Skeletal muscle tissue (tissue), 4 donors: ENCODE data around the gene GOLGA3. TPM values are rescaled to one million over a fixed set of nuclear protein-coding genes. Genes with fewer than 3 reads are reported as not detected.

ENCODE experiments used
- H3K27ac ChIP-seq: one replicate; pipeline ENCODE4 v1.7.0; 2013; ENCODE audit warnings: mild to moderate bottlenecking, low read depth, low read length, inconsistent platforms
- H3K27me3 ChIP-seq, 3 donors: one replicate each; pipeline ENCODE4 v1.7.0; 2013; ENCODE audit warnings: low read length in 3 of 3; ENCODE audit not compliant: control insufficient read depth in 3 of 3, insufficient read depth in 3 of 3
- H3K36me3 ChIP-seq, 3 donors: one replicate each; pipeline ENCODE4 v1.7.0; 2013; ENCODE audit warnings: low read length in 3 of 3; ENCODE audit not compliant: control insufficient read depth in 3 of 3, insufficient read depth in 3 of 3
- H3K4me1 ChIP-seq, 3 donors: one replicate each; pipeline ENCODE4 v1.7.0; 2013; ENCODE audit warnings: low read length in 3 of 3, mild to moderate bottlenecking in 3 of 3; ENCODE audit not compliant: control insufficient read depth in 3 of 3, insufficient read depth in 3 of 3
- H3K4me3 ChIP-seq, 3 donors: one replicate each; pipeline ENCODE4 v1.7.0; 2013; ENCODE audit warnings: low read length in 3 of 3
- H3K9ac ChIP-seq, 3 donors: one replicate each; pipeline ENCODE4 v1.7.0; 2013; ENCODE audit warnings: low read length in 3 of 3, mild to moderate bottlenecking in 3 of 3, moderate library complexity in 2 of 3, low read depth in 1 of 3
- H3K9me3 ChIP-seq, 3 donors: one replicate each; pipeline ENCODE4 v1.7.0; 2013; ENCODE audit warnings: low read length in 3 of 3; ENCODE audit not compliant: control insufficient read depth in 3 of 3
- total RNA-seq: library from RNA; depleted of rRNA; stranded (reverse); fragments of >200 nt; gene quantifications from one replicate; pipeline ENCODE4 v1.2.3, GENCODE V29; 2014
- donor health status: Osteomylitis.

The GOLGA3 gene
- total RNA-seq, 1 donor from 2014 or later = 41.8 TPM

DNA sequence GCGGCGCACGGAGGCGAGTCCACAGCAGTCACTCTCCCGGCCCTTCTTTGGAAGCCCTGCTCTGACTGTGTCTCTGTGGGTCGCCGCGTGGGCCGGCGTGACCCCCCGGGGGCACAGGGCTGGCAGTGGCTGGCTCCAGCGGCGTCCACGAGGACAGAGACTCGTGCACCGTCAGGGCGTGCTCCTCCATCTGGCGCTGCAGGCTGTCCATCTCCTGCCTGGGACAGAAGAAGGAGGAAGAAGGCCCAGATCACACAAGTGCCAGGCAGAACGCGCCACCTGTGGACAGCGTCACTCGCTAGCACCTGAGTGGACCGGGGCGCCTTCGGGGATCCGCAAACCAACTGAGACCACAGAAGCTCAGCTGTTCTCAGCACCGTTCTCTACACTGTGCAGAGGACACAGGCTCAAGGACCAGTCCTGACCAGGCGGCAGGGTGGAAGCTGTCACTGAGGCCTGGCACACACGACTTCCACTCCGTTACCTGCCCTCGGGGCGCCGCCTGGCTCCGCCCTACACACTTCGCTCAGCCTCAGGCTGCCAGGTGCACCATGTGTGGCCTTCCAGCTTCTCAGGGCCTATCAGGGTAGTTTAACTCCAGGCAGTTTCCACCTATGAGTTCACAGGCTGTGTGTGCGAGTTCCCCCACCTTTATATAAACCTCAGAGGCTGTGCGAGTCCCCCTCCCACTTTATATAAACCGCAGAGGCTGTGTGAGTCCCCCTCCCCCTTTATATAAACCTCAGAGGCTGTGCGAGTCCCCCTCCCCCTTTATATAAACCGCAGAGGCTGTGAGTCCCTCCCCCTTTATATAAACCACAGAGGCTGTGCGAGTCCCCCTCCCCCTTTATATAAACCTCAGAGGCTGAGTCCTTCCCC lies 55.4 kb downstream of the GOLGA3 start:
- H3K36me3 ChIP-seq = peaks cover 48 to 60% (median 51%) of the 10 kb centered on the region in 3 donors
- no peaks in the 10 kb centered on the region for H3K9me3 ChIP-seq
- H3K27me3 ChIP-seq = no peaks in the 10 kb centered on the region
- no peak overlapping the region for H3K9ac ChIP-seq
- H3K27ac ChIP-seq = no peak overlapping the region
- H3K4me1 ChIP-seq = peaks cover 17 to 36% (median 21%) of the 10 kb centered on the region in 3 donors
- H3K4me3 ChIP-seq = no peak overlapping the region

DNA sequence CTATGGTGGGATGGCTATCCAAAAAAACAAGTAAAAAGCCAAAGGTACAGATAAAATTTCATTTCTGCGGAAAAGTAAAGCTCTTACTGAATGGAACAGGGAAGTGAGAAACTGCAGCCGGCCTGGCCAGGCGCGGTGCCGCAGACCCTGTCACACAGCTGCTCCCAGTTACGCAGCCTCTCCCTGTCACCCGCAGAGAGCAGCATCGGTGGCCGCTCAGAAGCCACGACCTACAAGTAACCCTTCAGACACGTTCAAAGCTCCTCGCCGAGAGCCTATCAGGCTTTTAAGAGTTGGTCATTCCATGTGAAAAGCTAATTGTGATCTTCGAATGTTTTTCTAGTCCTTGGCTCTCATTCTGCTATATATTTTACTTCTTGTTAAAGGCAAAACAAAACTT lies 56.1 kb downstream of the GOLGA3 start:
- H3K9me3 ChIP-seq = no peaks in the 10 kb centered on the region
- H3K36me3 ChIP-seq = peaks cover 44 to 55% (median 48%) of the 10 kb centered on the region in 3 donors
- no peak overlapping the region for H3K4me3 ChIP-seq
- H3K27me3 ChIP-seq = no peaks in the 10 kb centered on the region
- H3K27ac ChIP-seq = no peak overlapping the region
- no peak overlapping the region for H3K9ac ChIP-seq
- peaks cover 20 to 38% (median 23%) of the 10 kb centered on the region in 3 donors for H3K4me1 ChIP-seq

DNA sequence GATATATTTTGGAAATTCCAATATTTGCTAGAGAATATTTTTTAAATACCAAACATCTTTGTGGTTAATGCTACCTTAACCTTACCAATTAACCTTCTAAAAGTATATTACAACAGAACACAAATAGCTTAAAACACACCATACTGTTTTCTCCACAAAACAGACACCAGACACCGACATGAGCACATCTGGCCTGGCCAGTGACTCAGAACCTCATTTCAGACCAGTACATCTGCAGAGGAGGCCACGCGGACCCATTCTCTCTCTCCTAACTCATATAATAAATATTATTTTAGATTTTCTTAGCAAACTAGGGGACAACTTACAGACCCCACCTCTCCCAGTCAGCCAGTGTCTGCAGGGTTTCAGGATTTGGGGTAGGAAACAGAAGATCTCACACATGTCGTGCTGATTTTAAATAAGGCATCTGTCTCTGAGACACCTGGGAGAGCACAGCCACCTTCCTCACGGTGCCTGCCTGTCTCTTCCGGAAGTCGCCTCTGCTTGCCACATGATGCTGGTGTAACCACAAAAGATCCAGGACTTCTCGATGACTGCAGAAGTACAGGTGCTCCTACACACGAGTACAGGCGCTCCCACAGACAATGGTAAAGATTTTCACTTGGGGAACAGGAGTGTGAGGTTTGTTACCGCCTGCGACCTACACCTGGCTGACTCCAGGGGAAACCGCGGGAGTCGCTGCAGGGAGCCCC lies 57.4 kb downstream of the GOLGA3 start:
- Histone ChIP-seq H3K36me3 (peaks cover 39 to 43% (median 42%) of the 10 kb centered on the region in 3 donors), H3K9ac (no peak overlapping the region), H3K4me1 (peaks cover 19 to 36% (median 21%) of the 10 kb centered on the region in 3 donors), H3K27ac (no peak overlapping the region), H3K27me3 (no peaks in the 10 kb centered on the region), H3K9me3 (no peaks in the 10 kb centered on the region), H3K4me3 (no peak overlapping the region)

DNA sequence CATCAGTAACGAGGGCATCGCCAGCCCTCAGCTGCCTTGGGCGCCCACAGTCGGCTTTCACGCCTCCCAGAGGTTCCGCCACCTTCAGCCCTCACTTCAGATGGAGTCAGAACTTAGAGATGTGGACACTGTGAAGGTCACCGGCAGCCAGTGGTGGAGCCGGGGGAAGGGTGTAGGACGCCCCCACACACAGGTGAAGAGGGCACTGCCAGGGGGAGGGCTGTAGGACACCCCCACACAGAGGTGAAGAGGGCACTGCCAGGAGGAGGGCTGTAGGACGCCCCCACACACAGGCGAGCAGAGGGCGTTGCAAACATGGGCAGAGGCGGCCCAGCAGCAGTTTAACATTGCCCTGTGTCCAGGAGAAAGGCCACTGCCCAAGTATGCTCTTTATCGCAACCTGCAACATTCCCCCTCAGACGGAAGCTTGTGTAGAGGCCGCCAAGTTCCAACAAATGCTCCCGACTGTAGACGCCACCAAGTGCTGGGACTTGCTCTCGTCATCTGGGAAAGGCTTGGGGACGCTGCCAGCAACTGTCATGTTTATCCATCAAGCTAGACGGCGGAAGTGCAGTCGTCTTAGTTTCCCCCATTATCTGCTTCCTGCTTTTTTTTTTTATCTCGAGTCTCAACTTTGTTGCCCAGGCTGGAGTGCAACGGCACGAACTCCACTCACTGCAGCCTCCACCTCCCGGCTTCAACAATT lies 62.1 kb downstream of the GOLGA3 start:
- peaks cover 9 to 14% (median 12%) of the 10 kb centered on the region in 3 donors for H3K36me3 ChIP-seq
- H3K27ac ChIP-seq = peak overlapping the region; percentile 73
- peaks cover 15 to 35% (median 21%) of the 10 kb centered on the region in 3 donors for H3K4me1 ChIP-seq
- H3K9ac ChIP-seq = peak overlapping the region in 2 of 3 donors; percentile 12 to 45
- peak overlapping the region in 2 of 3 donors; percentile 29 to 43 for H3K4me3 ChIP-seq
- no peaks in the 10 kb centered on the region for H3K9me3 ChIP-seq
- no peaks in the 10 kb centered on the region for H3K27me3 ChIP-seq

DNA sequence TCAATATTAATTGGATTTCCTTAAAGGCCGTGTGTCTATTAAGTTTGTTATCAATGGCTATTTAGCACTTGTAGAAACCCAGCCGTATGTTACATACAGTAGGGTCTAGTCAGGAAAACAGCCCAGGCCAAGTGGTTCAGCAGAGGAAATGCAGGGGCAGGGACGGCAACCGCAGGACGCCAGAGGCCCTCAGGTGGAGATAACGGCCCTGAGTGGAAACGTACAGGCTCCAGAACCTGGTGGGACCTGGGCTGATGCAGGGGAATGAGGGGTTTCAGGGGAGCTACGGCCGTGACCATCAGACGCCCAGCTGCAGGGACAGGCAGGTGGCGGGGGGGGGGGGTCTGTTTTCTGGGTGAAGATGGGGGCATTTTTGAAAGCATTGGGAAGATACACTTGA lies 63.3 kb downstream of the GOLGA3 start:
- Histone ChIP-seq H3K9ac (no peak overlapping the region), H3K4me3 (no peak overlapping the region), H3K36me3 (peaks cover 6 to 9% (median 8%) of the 10 kb centered on the region in 3 donors), H3K4me1 (peaks cover 22 to 39% (median 28%) of the 10 kb centered on the region in 3 donors), H3K27ac (no peak overlapping the region), H3K27me3 (no peaks in the 10 kb centered on the region), H3K9me3 (no peaks in the 10 kb centered on the region)

DNA sequence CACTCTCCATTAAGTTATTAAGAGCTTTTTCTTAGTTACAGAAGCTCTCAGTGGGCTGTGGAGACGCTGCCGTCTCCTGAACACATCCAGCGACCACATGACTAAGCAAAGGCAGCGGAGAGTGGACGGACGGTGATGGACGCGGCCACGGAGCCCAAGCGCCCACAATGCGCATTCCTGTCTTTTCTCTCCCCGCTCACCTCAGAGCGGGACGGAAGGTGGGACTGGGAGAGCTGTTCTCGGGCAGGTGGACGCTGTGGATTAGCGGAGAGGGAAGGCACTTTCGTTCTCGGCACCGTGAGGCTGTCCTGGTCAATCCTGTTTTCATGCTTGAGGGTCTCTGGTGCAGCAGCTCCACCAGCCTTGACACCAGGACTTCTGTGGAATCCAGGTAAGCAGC lies 64.4 kb downstream of the GOLGA3 start:
- no peaks in the 10 kb centered on the region for H3K9me3 ChIP-seq
- no peak overlapping the region for H3K27ac ChIP-seq
- no peak overlapping the region for H3K4me3 ChIP-seq
- H3K9ac ChIP-seq = no peak overlapping the region
- no peaks in the 10 kb centered on the region for H3K27me3 ChIP-seq
- H3K36me3 ChIP-seq = peaks cover 1 to 5% (median 5%) of the 10 kb centered on the region in 3 donors
- peaks cover 25 to 40% (median 32%) of the 10 kb centered on the region in 3 donors for H3K4me1 ChIP-seq

DNA sequence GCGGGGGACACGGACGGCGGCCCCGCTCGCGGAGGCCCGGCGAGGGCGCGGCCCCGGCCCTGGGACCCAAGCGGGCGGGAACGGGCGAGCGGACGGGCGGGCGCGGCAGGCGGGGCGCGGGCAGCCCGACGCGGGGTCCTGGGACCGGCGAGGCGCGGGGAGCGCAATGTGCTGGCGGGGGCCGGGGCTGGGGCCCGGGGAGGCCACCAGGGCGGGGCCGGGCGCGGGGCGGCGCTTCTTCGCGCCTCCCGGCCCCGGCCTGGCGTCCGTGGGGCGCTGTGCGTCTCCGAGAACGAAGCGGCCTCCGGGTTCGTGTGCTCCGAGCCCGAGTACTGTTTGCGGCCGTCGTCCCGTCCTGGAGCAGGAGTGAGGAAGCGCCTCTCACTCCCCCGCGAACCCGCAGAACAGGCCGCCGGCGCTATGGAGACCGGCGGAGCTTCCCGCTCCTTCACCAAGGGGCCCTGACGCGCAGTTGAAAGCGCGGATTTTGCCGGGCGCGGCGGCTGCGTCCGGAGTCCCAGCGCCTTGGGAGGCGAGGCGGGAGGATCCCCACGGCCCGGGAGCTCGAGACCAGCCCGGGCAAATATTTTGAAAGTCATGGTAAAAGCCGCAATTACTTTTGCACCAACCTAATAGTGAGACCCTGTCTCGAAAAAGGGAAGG lies 66.6 kb downstream of the GOLGA3 start:
- Histone ChIP-seq H3K4me1 (peaks cover 19 to 29% (median 26%) of the 10 kb centered on the region in 3 donors), H3K4me3 (peak overlapping the region; percentile 76 to 85 (median 78)), H3K9me3 (no peaks in the 10 kb centered on the region), H3K27me3 (no peaks in the 10 kb centered on the region), H3K36me3 (peaks cover 0 to 5% (median 3%) of the 10 kb centered on the region in 3 donors), H3K27ac (peak overlapping the region; percentile 95), H3K9ac (peak overlapping the region; percentile 88 to 95 (median 94))

DNA sequence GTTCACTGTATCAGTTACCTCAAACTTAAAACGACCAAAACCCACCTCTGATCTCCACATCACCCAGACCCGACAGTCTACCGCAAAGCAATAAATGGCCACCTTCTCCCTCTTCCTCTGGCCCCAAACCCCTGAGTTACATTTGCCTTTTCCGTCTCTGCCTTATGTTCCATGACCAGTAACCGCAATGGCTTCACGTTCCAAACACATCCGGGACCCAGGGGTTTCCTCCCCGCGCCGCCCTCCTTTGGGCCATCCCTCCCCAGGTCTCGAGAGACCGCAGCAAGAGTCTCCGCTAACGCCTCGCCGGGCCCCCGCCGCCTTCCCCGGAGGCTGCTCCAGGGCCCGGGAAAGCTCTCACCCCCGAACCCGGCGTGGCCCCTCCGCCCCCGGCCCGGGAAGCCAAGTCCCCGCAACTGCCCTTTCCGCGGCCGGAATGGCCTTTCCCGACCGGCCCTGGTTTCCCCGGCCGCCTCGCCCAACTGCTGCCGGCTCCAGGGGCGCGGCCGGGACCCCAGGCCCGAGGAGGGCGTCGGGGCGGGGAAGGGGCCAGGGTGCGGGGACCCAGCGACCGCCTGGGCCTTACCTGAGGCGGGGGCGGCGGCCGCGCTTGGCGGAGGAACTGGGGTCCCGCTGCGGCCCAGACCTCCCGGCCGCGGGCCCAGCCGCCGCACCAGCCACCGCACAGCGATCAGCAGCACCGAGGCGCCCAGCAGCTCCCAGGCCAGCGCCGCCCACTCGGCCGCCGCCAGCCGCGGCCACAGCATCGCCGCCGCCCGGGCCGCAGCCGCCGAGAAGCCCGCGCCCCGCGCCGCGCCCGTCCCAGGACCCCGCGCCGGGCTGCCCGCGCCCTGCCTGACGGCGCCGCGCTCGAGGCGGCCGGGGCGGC lies 67.4 kb downstream of the GOLGA3 start, which contains the start of gene ANKLE2:
ANKLE2 (minus strand) TSS at position 801 of the 889 bp plus-strand sequence; CDS start at position 767, 34 bp downstream.
- Histone ChIP-seq H3K9me3 (no peaks in the 10 kb centered on the region), H3K36me3 (peaks cover 0 to 8% (median 3%) of the 10 kb centered on the region in 3 donors), H3K4me3 (peak within 1 kb of the TSS; percentile 81 to 93 (median 92)), H3K27ac (peak within 1 kb of the TSS; percentile 95), H3K9ac (peak within 1 kb of the TSS; percentile 92 to 95 (median 94)), H3K4me1 (peaks cover 14 to 22% (median 19%) of the 10 kb centered on the region in 3 donors), H3K27me3 (no peaks in the 10 kb centered on the region)
